HepG2 (cell line): ENCODE data around the gene RASA4. TPM values are rescaled to one million over a fixed set of nuclear protein-coding genes. Genes with fewer than 3 reads are reported as not detected.
A peak's percentile ranks its signal among the peaks of the same experiment; 100 is the strongest.

Experiments
- ETV6 ChIP-seq: sonication (generic); formaldehyde crosslinking; conservative IDR thresholded peaks from 2 replicates; pipeline ENCODE4 v1.4.0; 2020; ENCODE audit warnings: missing genetic modification reagents
- GABPA ChIP-seq, 2 experiments: IDR thresholded peaks; 2 replicates each; pipeline ENCODE4 v1.6.1; 2011 to 2016; ENCODE audit warnings: low read depth in 2 of 2, low read length in 1 of 2, missing biosample characterization in 1 of 2, missing genetic modification characterization in 1 of 2
- KDM2A ChIP-seq: sonication (generic); formaldehyde crosslinking; IDR thresholded peaks from 2 replicates; pipeline ENCODE4 v1.4.0; 2020; ENCODE audit warnings: low read depth, missing genetic modification reagents, borderline replicate concordance
- MAX ChIP-seq: IDR thresholded peaks from 2 replicates; pipeline ENCODE4 v1.6.1; 2012; ENCODE audit warnings: inconsistent platforms
- MIXL1 ChIP-seq: IDR thresholded peaks from 2 replicates; pipeline ENCODE4 v1.6.1; 2016
- PHF8 ChIP-seq: sonication (generic); formaldehyde crosslinking; IDR thresholded peaks from 2 replicates; pipeline ENCODE4 v1.5.0; 2020; ENCODE audit warnings: missing genetic modification reagents
- PRDM10 ChIP-seq: sonication (generic); formaldehyde crosslinking; IDR thresholded peaks from 2 replicates; pipeline ENCODE4 v1.4.0; 2020; ENCODE audit warnings: low read depth, missing genetic modification reagents
- SALL2 ChIP-seq: sonication (generic); formaldehyde crosslinking; IDR thresholded peaks from 2 replicates; pipeline ENCODE4 v1.8.1; 2023; ENCODE audit warnings: mild to moderate bottlenecking, missing genetic modification reagents, inconsistent platforms
- ZBTB43 ChIP-seq: sonication (generic); formaldehyde crosslinking; conservative IDR thresholded peaks from 2 replicates; pipeline ENCODE4 v1.4.0; 2020; ENCODE audit warnings: missing genetic modification reagents
- ZNF264 ChIP-seq: sonication (generic); formaldehyde crosslinking; IDR thresholded peaks from 2 replicates; pipeline ENCODE4 v1.4.0; 2020; ENCODE audit warnings: missing genetic modification reagents
- ZNF574 ChIP-seq: sonication (generic); formaldehyde crosslinking; IDR thresholded peaks from 2 replicates; pipeline ENCODE4 v1.4.0; 2020; ENCODE audit warnings: missing genetic modification reagents
- ZNF639 ChIP-seq: conservative IDR thresholded peaks from 2 replicates; pipeline ENCODE4 v1.6.1; 2018; ENCODE audit warnings: missing genetic modification reagents
- polyA plus RNA-seq, 8 experiments: library from polyadenylated mRNA; depleted of rRNA in 3 of 8; stranded (reverse) in 7 of 8; unstranded in 1 of 8; fragments of >200 nt; fragmentation: Illumina TruSeq in 4 of 8; extraction: Trizol in 4 of 8; gene quantifications; 2 replicates each; pipeline versions ENCODE4 v1.2.1 to v1.2.3, GENCODE V29; 2011 to 2016; ENCODE audit warnings: low read depth in 4 of 8, missing spikeins in 1 of 8, mixed read lengths in 1 of 8; ENCODE audit not compliant: insufficient read depth in 1 of 8
- total RNA-seq, 5 experiments: library from RNA; depleted of rRNA; stranded (reverse); fragments of >200 nt; fragmentation: Illumina TruSeq; extraction: Trizol; gene quantifications; 2 replicates each; pipeline ENCODE4 v1.2.3, GENCODE V29; 2016; ENCODE audit warnings: low read depth in 1 of 5

RASA4 gene
- total and polyA plus RNA-seq, 2 of the 13 experiments (the other 11 are each of a cell fraction or from before 2014, with no cell fraction given): 1.1 to 1.6 TPM

GRCh38 chr7:102572261-102573239 lies 44.0 kb downstream of the RASA4 start, which contains the start of gene POLR2J3 (continued):
- TF ChIP-seq ZNF639: 0 out of 2 replicates have a peak, but pooled peaks have one; percentile 75
- peak; percentile 94 for TF ChIP-seq PHF8 (CRISPR knock-in tag)
- TF ChIP-seq ZNF264 (CRISPR knock-in tag): 0 out of 2 replicates have a peak, but pooled peaks have one; percentile 33
- TF ChIP-seq ZNF574 (CRISPR knock-in tag): peak; percentile 98
- TF ChIP-seq ETV6 (CRISPR knock-in tag): peak; percentile 78; the same call in 1 of the 2 replicates
- TF ChIP-seq PRDM10 (CRISPR knock-in tag): 0 out of 2 replicates have a peak, but pooled peaks have one; percentile 26
- TF ChIP-seq KDM2A: peak; percentile 91
- 0 out of 2 replicates have a peak, but pooled peaks have one; percentile 27 for TF ChIP-seq ZBTB43 (CRISPR knock-in tag)
- peak; percentile 82; the same call in 1 of the 2 replicates for TF ChIP-seq SALL2 (CRISPR knock-in tag)
- peak; percentile 48 for TF ChIP-seq GABPA (IDR thresholded peaks at IDR 0.05; ENCODE audit: low read depth, low read length)
- peak; percentile 84 for TF ChIP-seq GABPA (CRISPR knock-in tag; IDR thresholded peaks at IDR 0.05; ENCODE audit: low read depth)
- TF ChIP-seq MAX: 0 out of 2 replicates have a peak, but pooled peaks have one; percentile 35
- TF ChIP-seq MIXL1: peak; percentile 52; the same call in 1 of the 2 replicates
